Heart right ventricle (tissue), 16 donors: ENCODE measurements around the gene GABPB1. TPM values are rescaled to one million over a fixed set of nuclear protein-coding genes. Genes with fewer than 3 reads are reported as not detected.
A peak's percentile ranks its signal among the peaks of the same experiment; 100 is the strongest.

Experiments
- ATAC-seq, 8 donors: fragments of 200-7000 bp; cut with Tn5 transposase; one replicate each; pipeline ENCODE4 v1.9.1; 2020; ENCODE audit warnings: mild to moderate bottlenecking in 8 of 8, moderate library complexity in 8 of 8, moderate number of reproducible peaks in 1 of 8
- DNase-seq, 2 donors: peaks; one replicate each; pipeline ENCODE4 v3.0.0-alpha.2; 2020
- H3K27ac ChIP-seq, 10 donors: fragments of 200-600 bp; sonication (generic) in 2 of 10; one replicate each; pipeline versions ENCODE4 v1.5.0 to v1.8.0; 2020 to 2022; ENCODE audit warnings: mild to moderate bottlenecking in 3 of 10
- H3K27me3 ChIP-seq, 7 donors: fragments of 200-600 bp; one replicate each; pipeline ENCODE4 v1.8.0; 2021 to 2022; ENCODE audit warnings: mild to moderate bottlenecking in 2 of 7
- H3K36me3 ChIP-seq, 9 donors: fragments of 200-600 bp; sonication (generic) in 1 of 9; one replicate each; pipeline versions ENCODE4 v1.5.0 to v1.8.0; 2020 to 2022; ENCODE audit warnings: mild to moderate bottlenecking in 2 of 9
- H3K4me1 ChIP-seq, 9 donors: fragments of 200-600 bp; sonication (generic) in 1 of 9; one replicate each; pipeline versions ENCODE4 v1.5.0 to v1.8.0; 2020 to 2022; ENCODE audit warnings: mild to moderate bottlenecking in 4 of 9
- H3K4me3 ChIP-seq, 10 donors: fragments of 200-600 bp; sonication (generic) in 2 of 10; one replicate each; pipeline versions ENCODE4 v1.5.0 to v1.8.0; 2020 to 2022; ENCODE audit warnings: mild to moderate bottlenecking in 7 of 10, moderate library complexity in 2 of 10
- H3K9me3 ChIP-seq, 11 donors: fragments of 200-600 bp in 10 of 11; sonication (generic) in 2 of 11; one replicate each; pipeline versions ENCODE4 v1.5.0 to v1.8.0; 2013 to 2022; ENCODE audit warnings: mild to moderate bottlenecking in 2 of 11, control low read depth in 1 of 11, moderate library complexity in 1 of 11
- CTCF ChIP-seq, 9 donors: fragments of 200-600 bp; sonication (generic) in 2 of 9; IDR thresholded peaks; one replicate each; pipeline versions ENCODE4 v1.5.0 to v1.8.0; 2021 to 2022; ENCODE audit warnings: antibody characterized with exemption in 9 of 9, mild to moderate bottlenecking in 5 of 9, moderate library complexity in 1 of 9
- WGBS, 2 donors: extraction: QIAGEN DNeasy Blood & Tissue Kit; methylation state at CpG; one replicate each; pipeline ENCODE4 v1.1.7; 2013; ENCODE audit warnings: inconsistent platforms in 1 of 2; 5-methylcytosine and 5-hydroxymethylcytosine counted together
- intact Hi-C, 10 donors: fragments of 100-400 bp; cut with DNase I; formaldehyde crosslinking; loops; one replicate each; pipeline versions ENCODE4 v1.11.1 to v1.14.2; 2022
- polyA plus RNA-seq, 2 donors: library from polyadenylated mRNA; stranded (reverse); fragments of 200-250 nt; gene quantifications; one replicate each; pipeline ENCODE4 v1.2.3, GENCODE V29; 2013
- total RNA-seq, 10 donors: library from RNA; stranded (reverse); fragmentation: NEBNext Ultra II Directional in 3 of 10; extraction: Animal tissue kit (Norgen Biotek cat#: 25700) in 3 of 10; gene quantifications; one replicate each; pipeline versions ENCODE4 v1.2.1 to v1.2.4, GENCODE V29; 2021 to 2023
- donor health status: Arrhythmogenic right ventricular cardiomyopathy.
- donor health status: ischemic (EF 13 %, LVEDD 7.1; RV severe dilation, severe dysfunction).
- donor health status: healthy with polysubstance abuse.
- donor health status: DM: no; HTN: yes; CAD: no.
- donor health status: DM: no; HTN: no; CAD: no.
- donor health status: ischemic (EF 25% LVEDD 6.9; RV normal size, moderate dysfunction).
- donor health status: ischemic (EF 25% LVEDD 5.7; RV mildly dilated, moderate dysfunction).
- donor health status: healthy.
- donor health status: DM: yes; HTN: yes; CAD: no.
- donor health status: Ischemic cardiomyopathy.
- donor health status: ischemic (EF 35%, LVEDD 5.7; RV mildly dilated, moderate dysfunction).
- donor health status: nonischemic (EF 11% LVEDD 7.7; RV severe dilation, severe dysfunction).
- donor health status: DM: yes; HTN: yes; CAD: no.
- donor health status: PGD.
- donor health status: ischemic (EF 29% LVEDD 5.4; RV normal size, mild dysfunction).
- donor health status: nonischemic (EF 23%, LVEDD 6.1; RV moderate dilation, normal function).

The GABPB1 gene
- total and polyA plus RNA-seq, 12 donors: 5.3 to 12.6 (median 8.5) TPM

GRCh38 chr15:50261981-50262380 lies 93.0 kb downstream of the GABPB1 start:
- Histone ChIP-seq H3K27ac (no peak overlapping the region), H3K27me3 (peaks cover 0 to 25% (median 0%) of the 10 kb centered on the region in 7 donors), H3K4me3 (no peak overlapping the region), H3K4me1 (peaks cover 0 to 31% (median 0%) of the 10 kb centered on the region in 9 donors), H3K36me3 (no peaks in the 10 kb centered on the region), H3K9me3 (no peaks in the 10 kb centered on the region)
- intact Hi-C loops: no loop called here
- TF ChIP-seq CTCF (IDR thresholded peaks at IDR 0.05): no peak
- ATAC-seq (no peak), DNase-seq (no peak)
- WGBS, 2 donors: 91 to 97% methylated on average over 3 of the region's 3 CpGs

- no peak for TF ChIP-seq CTCF (IDR thresholded peaks at IDR 0.05)
- H3K36me3 ChIP-seq: no peaks in the 10 kb centered on the region
- intact Hi-C loops: no loop called here
- H3K27ac ChIP-seq: peak overlapping the region in 1 of 10 donors; percentile 33
- H3K4me3 ChIP-seq: no peak overlapping the region
- H3K27me3 ChIP-seq: peaks cover 0 to 30% (median 0%) of the 10 kb centered on the region in 7 donors
- no peaks in the 10 kb centered on the region for H3K9me3 ChIP-seq
- WGBS, 2 donors: 46 to 60% methylated on average over 2 of the region's 2 CpGs
- no peak for DNase-seq
- no peak for ATAC-seq
- H3K4me1 ChIP-seq: peaks cover 0 to 34% (median 0%) of the 10 kb centered on the region in 9 donors
These were observed 94.0 kb downstream of the GABPB1 start for GRCh38 chr15:50260969-50261496.

GRCh38 chr15:50259276-50259675 lies 95.7 kb downstream of the GABPB1 start:
- Histone ChIP-seq H3K36me3 (no peaks in the 10 kb centered on the region), H3K4me3 (no peak overlapping the region), H3K27me3 (peaks cover 0 to 17% (median 0%) of the 10 kb centered on the region in 7 donors), H3K9me3 (no peaks in the 10 kb centered on the region), H3K27ac (no peak overlapping the region), H3K4me1 (peaks cover 0 to 34% (median 0%) of the 10 kb centered on the region in 9 donors)
- intact Hi-C loops: loop anchor here in 1 of 10 donors (10.0 kb wide), 1 partner anchor 56 kb away; no protein-coding TSS in a partner anchor
- ATAC-seq: no peak
- TF ChIP-seq CTCF (IDR thresholded peaks at IDR 0.05): no peak
- WGBS, 2 donors: 75 to 77% methylated on average over 5 of the region's 5 CpGs
- no peak for DNase-seq

- intact Hi-C loops: loop anchor here in 1 of 10 donors (10.0 kb wide), 1 partner anchor 57 kb away; no protein-coding TSS in a partner anchor
- ATAC-seq (peak in 1 of 8 donors; percentile 37), DNase-seq (no peak)
- 73 to 86% methylated on average over 3 of the region's 3 CpGs for WGBS, 2 donors
- TF ChIP-seq CTCF (IDR thresholded peaks at IDR 0.05): no peak
- H3K27me3 ChIP-seq: peaks cover 0 to 9% (median 0%) of the 10 kb centered on the region in 7 donors
- H3K9me3 ChIP-seq: no peaks in the 10 kb centered on the region
- H3K4me1 ChIP-seq: peaks cover 0 to 34% (median 0%) of the 10 kb centered on the region in 9 donors
- H3K4me3 ChIP-seq: no peak overlapping the region
- H3K36me3 ChIP-seq: no peaks in the 10 kb centered on the region
- H3K27ac ChIP-seq: no peak overlapping the region
These were observed 97.1 kb downstream of the GABPB1 start for GRCh38 chr15:50257924-50258323.
